SKM-1 treated with dmso at 0.1 percent for 144 hours (cell line): Measurements from ENCODE around the gene GTF2A1.

Experiments used
- DNase-seq: peaks from one replicate; lab custom pipeline; 2025; ENCODE audit not compliant: unreplicated experiment; lab: John Stamatoyannopoulos, UW

GTF2A1 gene

DNA sequence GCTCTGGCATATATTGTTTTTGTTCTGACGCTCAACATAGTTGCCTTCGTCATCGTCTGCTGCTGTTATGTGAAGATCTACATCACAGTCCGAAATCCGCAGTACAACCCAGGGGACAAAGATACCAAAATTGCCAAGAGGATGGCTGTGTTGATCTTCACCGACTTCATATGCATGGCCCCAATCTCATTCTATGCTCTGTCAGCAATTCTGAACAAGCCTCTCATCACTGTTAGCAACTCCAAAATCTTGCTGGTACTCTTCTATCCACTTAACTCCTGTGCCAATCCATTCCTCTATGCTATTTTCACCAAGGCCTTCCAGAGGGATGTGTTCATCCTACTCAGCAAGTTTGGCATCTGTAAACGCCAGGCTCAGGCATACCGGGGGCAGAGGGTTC lies 77.0 kb downstream of the GTF2A1 start:
- no peak for DNase-seq

- DNase-seq, result no peak
Observed at GRCh38 chr14:81141426-81141825, 79.3 kb downstream of the GTF2A1 start.

GRCh38 chr14:81138429-81138828 lies 82.3 kb downstream of the GTF2A1 start:
- DNase-seq, result no peak

DNA sequence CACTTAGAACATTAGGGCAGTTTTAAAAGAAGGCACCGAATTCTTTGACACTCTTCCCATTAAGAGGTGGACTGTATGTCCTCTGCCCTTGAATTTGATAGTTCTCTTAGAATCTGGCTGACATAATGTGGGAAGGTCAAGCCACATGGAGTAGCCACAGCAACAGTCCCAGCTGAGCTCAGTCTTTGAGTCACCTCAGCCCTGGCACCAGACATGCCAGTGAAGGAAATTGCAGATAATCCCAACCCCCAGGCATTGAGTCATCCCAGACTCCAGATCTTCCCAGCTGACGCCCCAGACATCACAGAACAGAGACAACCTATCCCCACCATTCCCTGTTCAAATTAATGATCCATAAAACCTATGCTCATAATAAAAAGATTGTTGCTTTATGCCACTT lies 83.4 kb downstream of the GTF2A1 start:
- DNase-seq, result no peak

- DNase-seq, result no peak
Observed at GRCh38 chr14:81133400-81133799, 87.4 kb downstream of the GTF2A1 start.

DNA sequence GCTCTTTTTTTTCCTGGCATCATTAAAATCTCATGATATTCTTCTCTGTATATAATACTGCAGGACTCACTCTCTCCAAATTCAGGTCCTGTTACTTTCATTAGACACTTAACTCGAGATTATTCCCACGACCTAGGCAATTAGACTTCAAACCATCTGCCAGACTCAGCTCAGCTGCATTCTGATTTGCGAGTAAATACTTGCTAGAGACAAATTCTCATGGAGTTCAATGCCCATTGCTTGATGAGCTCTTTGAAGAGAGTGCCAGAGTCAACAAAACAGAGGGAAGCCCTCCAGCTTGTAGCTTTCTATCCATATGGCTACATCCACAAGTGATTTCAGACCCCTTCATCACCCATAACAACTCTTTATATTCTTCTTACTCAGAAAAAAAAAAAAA lies 88.3 kb downstream of the GTF2A1 start:
- DNase-seq, result no peak

GRCh38 chr14:81129242-81129641 lies 91.5 kb downstream of the GTF2A1 start:
- DNase-seq, result no peak

GRCh38 chr14:81127785-81128184 lies 93.0 kb downstream of the GTF2A1 start:
- peak; percentile 1 for DNase-seq

DNA sequence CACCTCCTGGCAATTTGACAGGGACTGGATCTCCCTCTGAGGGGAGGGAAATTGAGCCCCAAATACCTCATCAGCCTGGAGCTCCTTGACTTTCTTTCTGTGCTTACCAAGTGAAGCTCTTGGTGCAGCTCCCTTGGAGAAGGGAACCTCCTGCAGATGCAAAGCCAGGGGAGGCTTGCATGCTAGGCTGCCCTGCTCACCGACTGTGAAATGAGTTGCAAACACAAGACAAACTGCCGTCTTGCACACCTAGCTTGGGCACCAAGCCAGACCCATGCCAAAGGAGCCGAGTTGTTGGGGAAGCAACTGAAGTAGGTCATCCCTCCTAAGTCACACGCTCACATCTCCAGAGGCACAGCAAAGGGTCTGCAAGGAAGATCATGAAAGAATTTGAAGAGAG lies 95.2 kb downstream of the GTF2A1 start:
- DNase-seq, result no peak
